Caco-2 (cell line): ENCODE data around the gene ADAMTS10. TPM values are rescaled to one million over a fixed set of nuclear protein-coding genes. Genes with fewer than 3 reads are reported as not detected.
A peak's percentile ranks its signal among the peaks of the same experiment; 100 is the strongest.
"Not testable (repeated sequence)": the region's sequence is repeated elsewhere in the genome, so short reads cannot be mapped to it uniquely, and the experiment has no call there.

Experiments used
- BruUV-seq: library from RNA; stranded (reverse); fragments of 400-500 nt; replicated peaks from 2 replicates; lab custom pipeline; 2021; lab: Mats Ljungman, UMichigan
- CTCF ChIA-PET: fragments of 300-600 bp; sonication (Branson Sonifier 250); formaldehyde crosslinking; loops from one replicate; lab custom pipeline; 2022; ENCODE audit warnings: antibody characterized with exemption; lab: Charles Lee
- POLR2A ChIA-PET: fragments of 300-600 bp; sonication (Branson Sonifier 250); formaldehyde crosslinking; loops from one replicate; lab custom pipeline; 2022; ENCODE audit warnings: antibody characterized with exemption; lab: Charles Lee
- DNase-seq, 2 experiments: peaks; one replicate each; pipeline versions ENCODE4 v3.0.0 to v3.0.0-alpha.2; 2020 to 2022
- H3K27me3 ChIP-seq: replicated peaks from 2 replicates; pipeline ENCODE4 v1.6.0; 2011; ENCODE audit warnings: low read length; ENCODE audit not compliant: control insufficient read depth, insufficient read depth
- H3K36me3 ChIP-seq: 2 replicates; pipeline ENCODE4 v1.5.1; 2011; ENCODE audit warnings: low read length; ENCODE audit not compliant: control insufficient read depth, insufficient read depth
- H3K4me1 ChIP-seq: fragments of 250-450 bp; sonication (Bioruptor Pico); 2 replicates; pipeline ENCODE4 v1.5.1; 2020; ENCODE audit warnings: mild to moderate bottlenecking
- H3K4me3 ChIP-seq: 2 replicates; pipeline ENCODE4 v1.5.1; 2011; ENCODE audit warnings: low read depth, mild to moderate bottlenecking, control low read depth, low read length
- H3K9me3 ChIP-seq: fragments of 250-450 bp; sonication (Bioruptor Pico); 2 replicates; pipeline ENCODE4 v1.5.1; 2020; ENCODE audit warnings: mild to moderate bottlenecking, moderate library complexity
- H3K27ac Mint-ChIP-seq: one replicate; pipeline ENCODE4 v1.8.0; 2022; ENCODE audit warnings: mixed read lengths; ENCODE audit not compliant: unreplicated experiment
- H3K27me3 Mint-ChIP-seq: one replicate; pipeline ENCODE4 v1.8.0; 2022; ENCODE audit warnings: mixed read lengths; ENCODE audit not compliant: insufficient read depth, unreplicated experiment
- H3K36me3 Mint-ChIP-seq: one replicate; pipeline ENCODE4 v1.8.0; 2022; ENCODE audit warnings: mild to moderate bottlenecking, mixed read lengths; ENCODE audit not compliant: insufficient read depth, unreplicated experiment
- H3K4me1 Mint-ChIP-seq: one replicate; pipeline ENCODE4 v1.8.0; 2022; ENCODE audit warnings: low read depth, mixed read lengths; ENCODE audit not compliant: unreplicated experiment
- H3K4me3 Mint-ChIP-seq: one replicate; pipeline ENCODE4 v1.8.0; 2022; ENCODE audit warnings: mild to moderate bottlenecking, moderate library complexity, mixed read lengths; ENCODE audit not compliant: unreplicated experiment
- H3K9me3 Mint-ChIP-seq: one replicate; pipeline ENCODE4 v1.8.0; 2022; ENCODE audit warnings: mixed read lengths; ENCODE audit not compliant: unreplicated experiment
- CTCF ChIP-seq, 2 experiments: fragments of 200-600 bp in 1 of 2; IDR thresholded peaks; 1 replicate in 1 of 2; 2 replicates in 1 of 2; pipeline versions ENCODE4 v1.5.1 to v1.8.0; 2011 to 2022; ENCODE audit warnings: antibody characterized with exemption in 1 of 2, control low read depth in 1 of 2, inconsistent platforms in 1 of 2, low read depth in 1 of 2, low read length in 1 of 2, mild to moderate bottlenecking in 1 of 2, moderate library complexity in 1 of 2; ENCODE audit not compliant: insufficient read depth in 1 of 2, severe bottlenecking in 1 of 2, unreplicated experiment in 1 of 2
- intact Hi-C: fragments of 100-400 bp; cut with micrococcal nuclease; formaldehyde crosslinking; loops from one replicate; pipeline ENCODE4 v1.10.0; 2022; ENCODE audit not compliant: unreplicated experiment
- total RNA-seq: library from RNA; stranded (reverse); gene quantifications from 2 replicates; pipeline ENCODE4 v1.2.3, GENCODE V29; 2022

ADAMTS10 gene
- total RNA-seq, 1 experiment from 2014 or later = 0.77 TPM

GRCh38 chr19:8639821-8640401, 29.4 kb upstream of the ADAMTS10 start:
- no peak for DNase-seq
- no TSS peak for BruUV-seq
- no peaks in the 10 kb centered on the region for H3K27me3 ChIP-seq
- H3K27ac Mint-ChIP-seq = peak overlapping the region; percentile 64
- intact Hi-C loops = no loop called here
- peak overlapping the region; percentile 33 for H3K4me3 Mint-ChIP-seq
- H3K27me3 Mint-ChIP-seq = no peaks in the 10 kb centered on the region
- H3K4me1 ChIP-seq = peaks cover 6% of the 10 kb centered on the region
- no peaks in the 10 kb centered on the region for H3K36me3 ChIP-seq
- peaks cover 13% of the 10 kb centered on the region for H3K9me3 Mint-ChIP-seq
- TF ChIP-seq CTCF (IDR thresholded peaks at IDR 0.05; ENCODE audit: insufficient read depth in 1 of 2, low read depth in 1 of 2, low read length in 1 of 2, severe bottlenecking in 1 of 2, unreplicated experiment in 1 of 2) = no peak
- peaks cover 11% of the 10 kb centered on the region; the same call in 1 of the 2 replicates for H3K9me3 ChIP-seq
- CTCF ChIA-PET = interaction anchor here (0.5 to 0.6 kb wide), 2 partner anchors 26 to 135 kb away, joined by 3 to 5 read pairs; no protein-coding TSS in a partner anchor
- POLR2A ChIA-PET = no interaction called here
- H3K4me1 Mint-ChIP-seq = peaks cover 6% of the 10 kb centered on the region
- H3K4me3 ChIP-seq = no peak overlapping the region
- H3K36me3 Mint-ChIP-seq = no peaks in the 10 kb centered on the region

GRCh38 chr19:8638078-8638619, 27.6 kb upstream of the ADAMTS10 start:
- Histone ChIP-seq H3K27me3 (no peaks in the 10 kb centered on the region), H3K36me3 (no peaks in the 10 kb centered on the region), H3K4me1 (peaks cover 6% of the 10 kb centered on the region), H3K9me3 (peaks cover 11% of the 10 kb centered on the region; the same call in 1 of the 2 replicates), H3K4me3 (no peak overlapping the region)
- Mint-ChIP-seq H3K27ac (no peak overlapping the region), H3K36me3 (no peaks in the 10 kb centered on the region), H3K9me3 (peaks cover 8% of the 10 kb centered on the region), H3K4me3 (no peak overlapping the region), H3K4me1 (peaks cover 6% of the 10 kb centered on the region), H3K27me3 (no peaks in the 10 kb centered on the region)
- no peak for TF ChIP-seq CTCF (IDR thresholded peaks at IDR 0.05; ENCODE audit: insufficient read depth in 1 of 2, low read depth in 1 of 2, low read length in 1 of 2, severe bottlenecking in 1 of 2, unreplicated experiment in 1 of 2)
- DNase-seq = no peak
- intact Hi-C loops = no loop called here
- BruUV-seq = no TSS peak
- POLR2A ChIA-PET = no interaction called here
- CTCF ChIA-PET = no interaction called here

- H3K36me3 Mint-ChIP-seq, H3K36me3 ChIP-seq, CTCF ChIA-PET, H3K27me3 ChIP-seq, DNase-seq, H3K4me1 ChIP-seq, BruUV-seq, H3K27ac Mint-ChIP-seq, intact Hi-C loops, H3K9me3 Mint-ChIP-seq, H3K9me3 ChIP-seq, POLR2A ChIA-PET, H3K4me1 Mint-ChIP-seq, H3K4me3 ChIP-seq, H3K27me3 Mint-ChIP-seq, H3K4me3 Mint-ChIP-seq: not testable (repeated sequence)
These were observed 26.6 kb upstream of the ADAMTS10 start for GRCh38 chr19:8637070-8637469.
